Measurements from ENCODE around the gene TUBGCP3.
"Not testable (repeated sequence)": the region's sequence is repeated elsewhere in the genome, so short reads cannot be mapped to it uniquely, and the experiment has no call there.

The TUBGCP3 gene

GRCh38 chr13:112486386-112487126, 101.4 kb downstream of the TUBGCP3 start:
- in situ Hi-C loops (cut with HindIII; ENCODE audit: low sequenced_read_pairs) = no loop called here

GRCh38 chr13:112485814-112486213, 102.1 kb downstream of the TUBGCP3 start:
- in situ Hi-C loops (cut with HindIII; ENCODE audit: low sequenced_read_pairs) = not testable (repeated sequence)

GRCh38 chr13:112483299-112483698, 104.7 kb downstream of the TUBGCP3 start:
- in situ Hi-C loops (cut with HindIII; ENCODE audit: low sequenced_read_pairs) = no loop called here

GRCh38 chr13:112481458-112481857, 106.5 kb downstream of the TUBGCP3 start:
- in situ Hi-C loops (cut with HindIII; ENCODE audit: low sequenced_read_pairs) = no loop called here

GRCh38 chr13:112479389-112479788, 108.6 kb downstream of the TUBGCP3 start:
- in situ Hi-C loops (cut with HindIII; ENCODE audit: low sequenced_read_pairs) = no loop called here

GRCh38 chr13:112477070-112477619, 110.8 kb downstream of the TUBGCP3 start:
- in situ Hi-C loops (cut with HindIII; ENCODE audit: low sequenced_read_pairs) = no loop called here

- in situ Hi-C loops (cut with HindIII; ENCODE audit: low sequenced_read_pairs) = no loop called here
Observed at GRCh38 chr13:112475889-112476288, 112.1 kb downstream of the TUBGCP3 start.

GRCh38 chr13:112474869-112475268, 113.1 kb downstream of the TUBGCP3 start:
- in situ Hi-C loops (cut with HindIII; ENCODE audit: low sequenced_read_pairs) = no loop called here

GRCh38 chr13:112473818-112474217, 114.1 kb downstream of the TUBGCP3 start:
- in situ Hi-C loops (cut with HindIII; ENCODE audit: low sequenced_read_pairs) = no loop called here

GRCh38 chr13:112469071-112469745, 118.7 kb downstream of the TUBGCP3 start:
- in situ Hi-C loops (cut with HindIII; ENCODE audit: low sequenced_read_pairs) = no loop called here

GRCh38 chr13:112468069-112468468, 119.9 kb downstream of the TUBGCP3 start:
- in situ Hi-C loops (cut with HindIII; ENCODE audit: low sequenced_read_pairs) = no loop called here

- in situ Hi-C loops (cut with HindIII; ENCODE audit: low sequenced_read_pairs) = no loop called here
Observed at GRCh38 chr13:112467236-112467635, 120.7 kb downstream of the TUBGCP3 start.

GRCh38 chr13:112466132-112467058, 121.6 kb downstream of the TUBGCP3 start:
- in situ Hi-C loops (cut with HindIII; ENCODE audit: low sequenced_read_pairs) = no loop called here

GRCh38 chr13:112465251-112466131, 122.5 kb downstream of the TUBGCP3 start:
- in situ Hi-C loops (cut with HindIII; ENCODE audit: low sequenced_read_pairs) = no loop called here

GRCh38 chr13:112464720-112465119, 123.2 kb downstream of the TUBGCP3 start:
- in situ Hi-C loops (cut with HindIII; ENCODE audit: low sequenced_read_pairs) = no loop called here

- in situ Hi-C loops (cut with HindIII; ENCODE audit: low sequenced_read_pairs) = no loop called here
Observed at GRCh38 chr13:112462408-112462807, 125.5 kb downstream of the TUBGCP3 start.

GRCh38 chr13:112457485-112457884, 130.5 kb downstream of the TUBGCP3 start:
- in situ Hi-C loops (cut with HindIII; ENCODE audit: low sequenced_read_pairs) = no loop called here

GRCh38 chr13:112457081-112457480, 130.9 kb downstream of the TUBGCP3 start:
- in situ Hi-C loops (cut with HindIII; ENCODE audit: low sequenced_read_pairs) = no loop called here

- in situ Hi-C loops (cut with HindIII; ENCODE audit: low sequenced_read_pairs) = no loop called here
Observed at GRCh38 chr13:112456138-112457056, 131.6 kb downstream of the TUBGCP3 start.
